PFSK-1 (cell line): ENCODE measurements around the gene TP53I3.

Experiments
- FOXP2 ChIP-seq: optimal IDR thresholded peaks from 2 replicates; pipeline ENCODE3; 2011; ENCODE audit warnings: borderline replicate concordance, control low read depth, inconsistent platforms; ENCODE audit not compliant: insufficient read depth; ENCODE audit errors: extremely low read length, extremely low read depth
- POLR2AphosphoS5 ChIP-seq: IDR thresholded peaks from 2 replicates; pipeline ENCODE4 v1.6.1; 2012; ENCODE audit warnings: low read depth, mild to moderate bottlenecking, control low read depth, low read length, moderate library complexity
- SIN3A ChIP-seq: IDR thresholded peaks from 2 replicates; pipeline ENCODE4 v1.6.1; 2012; ENCODE audit warnings: mild to moderate bottlenecking, low read length, moderate library complexity, borderline replicate concordance; ENCODE audit not compliant: insufficient read depth
- TAF1 ChIP-seq: IDR thresholded peaks from 2 replicates; pipeline ENCODE4 v1.6.1; 2012; ENCODE audit warnings: low read length, control low read depth, borderline replicate concordance; ENCODE audit not compliant: insufficient read depth
- TF ChIP-seq, protein P1 (sequence below), 2 experiments: IDR thresholded peaks; 2 replicates each; pipeline versions ENCODE4 v1.6.1 to v1.8.0; 2011 to 2012; ENCODE audit warnings: low read depth in 2 of 2, low read length in 2 of 2, control low read depth in 1 of 2, inconsistent platforms in 1 of 2, mild to moderate bottlenecking in 1 of 2, moderate library complexity in 1 of 2; ENCODE audit not compliant: insufficient read depth in 1 of 2

The TP53I3 gene

DNA sequence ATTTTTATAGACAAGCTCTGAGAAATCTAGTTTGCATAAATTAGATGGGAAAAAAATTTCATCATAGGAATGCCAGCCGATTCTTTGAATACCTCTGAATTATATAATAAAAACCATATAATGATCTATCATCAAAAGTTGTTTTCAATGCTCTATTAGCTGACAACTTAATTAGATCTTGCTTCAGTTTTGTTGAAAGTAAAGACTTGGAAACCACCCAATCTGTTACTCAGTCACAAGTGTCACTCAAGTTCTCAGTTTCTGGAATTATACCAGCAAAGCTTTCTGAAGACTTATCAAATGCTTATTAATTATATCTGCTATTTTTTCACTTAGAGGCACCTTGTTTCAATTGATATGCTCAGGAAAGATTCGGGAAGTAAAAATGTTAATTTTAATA, 17.4 kb upstream of the TP53I3 start:
- no peak for TF ChIP-seq SIN3A
- no peak for TF ChIP-seq FOXP2
- TF ChIP-seq, protein P1, sequence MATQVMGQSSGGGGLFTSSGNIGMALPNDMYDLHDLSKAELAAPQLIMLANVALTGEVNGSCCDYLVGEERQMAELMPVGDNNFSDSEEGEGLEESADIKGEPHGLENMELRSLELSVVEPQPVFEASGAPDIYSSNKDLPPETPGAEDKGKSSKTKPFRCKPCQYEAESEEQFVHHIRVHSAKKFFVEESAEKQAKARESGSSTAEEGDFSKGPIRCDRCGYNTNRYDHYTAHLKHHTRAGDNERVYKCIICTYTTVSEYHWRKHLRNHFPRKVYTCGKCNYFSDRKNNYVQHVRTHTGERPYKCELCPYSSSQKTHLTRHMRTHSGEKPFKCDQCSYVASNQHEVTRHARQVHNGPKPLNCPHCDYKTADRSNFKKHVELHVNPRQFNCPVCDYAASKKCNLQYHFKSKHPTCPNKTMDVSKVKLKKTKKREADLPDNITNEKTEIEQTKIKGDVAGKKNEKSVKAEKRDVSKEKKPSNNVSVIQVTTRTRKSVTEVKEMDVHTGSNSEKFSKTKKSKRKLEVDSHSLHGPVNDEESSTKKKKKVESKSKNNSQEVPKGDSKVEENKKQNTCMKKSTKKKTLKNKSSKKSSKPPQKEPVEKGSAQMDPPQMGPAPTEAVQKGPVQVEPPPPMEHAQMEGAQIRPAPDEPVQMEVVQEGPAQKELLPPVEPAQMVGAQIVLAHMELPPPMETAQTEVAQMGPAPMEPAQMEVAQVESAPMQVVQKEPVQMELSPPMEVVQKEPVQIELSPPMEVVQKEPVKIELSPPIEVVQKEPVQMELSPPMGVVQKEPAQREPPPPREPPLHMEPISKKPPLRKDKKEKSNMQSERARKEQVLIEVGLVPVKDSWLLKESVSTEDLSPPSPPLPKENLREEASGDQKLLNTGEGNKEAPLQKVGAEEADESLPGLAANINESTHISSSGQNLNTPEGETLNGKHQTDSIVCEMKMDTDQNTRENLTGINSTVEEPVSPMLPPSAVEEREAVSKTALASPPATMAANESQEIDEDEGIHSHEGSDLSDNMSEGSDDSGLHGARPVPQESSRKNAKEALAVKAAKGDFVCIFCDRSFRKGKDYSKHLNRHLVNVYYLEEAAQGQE (IDR thresholded peaks at IDR 0.05; ENCODE audit: insufficient read depth in 1 of 2, low read depth in 2 of 2, low read length in 2 of 2) = no peak
- TF ChIP-seq POLR2AphosphoS5 = no peak
- no peak for TF ChIP-seq TAF1

DNA sequence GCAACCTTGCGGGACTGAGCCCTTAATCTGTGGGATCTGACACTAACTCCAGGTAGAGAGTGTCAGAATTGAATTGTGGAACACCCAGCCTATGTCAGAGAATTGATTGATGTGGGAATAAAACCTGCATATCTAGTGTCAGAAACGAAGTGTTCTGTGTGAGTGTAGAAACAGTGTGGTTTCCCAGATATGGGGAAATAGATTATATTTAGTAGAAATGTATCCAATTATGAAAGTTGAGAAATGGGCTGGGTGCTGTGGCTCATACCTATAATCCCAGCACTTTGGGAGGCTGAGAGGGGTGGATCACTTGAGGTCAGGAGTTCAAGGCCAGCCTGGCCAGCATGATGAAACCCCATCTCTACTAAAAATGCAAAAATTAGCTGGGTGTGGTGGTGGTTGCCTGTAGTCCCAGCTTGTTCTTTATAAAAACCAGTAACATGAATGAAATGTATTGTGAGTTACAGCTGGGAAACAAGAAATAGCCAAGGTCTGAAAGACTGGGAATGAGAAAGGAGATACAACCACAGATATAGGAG, 4.3 kb upstream of the TP53I3 start:
- TF ChIP-seq POLR2AphosphoS5 = no peak
- no peak for TF ChIP-seq FOXP2
- no peak for TF ChIP-seq SIN3A
- TF ChIP-seq, protein P1 (IDR thresholded peaks at IDR 0.05; ENCODE audit: insufficient read depth in 1 of 2, low read depth in 2 of 2, low read length in 2 of 2) = no peak
- no peak for TF ChIP-seq TAF1

DNA sequence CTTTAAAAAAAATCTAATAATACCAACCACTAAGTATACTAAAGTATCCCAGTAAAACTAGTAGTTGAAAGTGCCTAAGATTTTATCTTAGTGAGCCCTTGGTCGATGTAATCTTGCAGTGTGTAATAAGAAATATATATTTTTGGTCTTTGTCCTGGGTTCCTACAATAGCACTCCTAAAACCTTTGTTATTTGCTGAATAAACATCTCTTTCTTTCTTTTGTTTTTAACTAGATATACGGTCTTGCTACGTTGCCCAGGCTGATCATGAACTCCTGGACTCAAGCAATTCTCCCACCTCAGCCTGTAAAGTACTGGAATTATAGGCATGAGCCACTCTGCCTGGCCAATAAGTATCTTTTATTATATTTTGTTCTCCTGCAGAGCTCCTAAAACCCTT, 2.4 kb upstream of the TP53I3 start:
- no peak for TF ChIP-seq TAF1
- no peak for TF ChIP-seq POLR2AphosphoS5
- TF ChIP-seq, protein P1 (IDR thresholded peaks at IDR 0.05; ENCODE audit: insufficient read depth in 1 of 2, low read depth in 2 of 2, low read length in 2 of 2) = no peak

DNA sequence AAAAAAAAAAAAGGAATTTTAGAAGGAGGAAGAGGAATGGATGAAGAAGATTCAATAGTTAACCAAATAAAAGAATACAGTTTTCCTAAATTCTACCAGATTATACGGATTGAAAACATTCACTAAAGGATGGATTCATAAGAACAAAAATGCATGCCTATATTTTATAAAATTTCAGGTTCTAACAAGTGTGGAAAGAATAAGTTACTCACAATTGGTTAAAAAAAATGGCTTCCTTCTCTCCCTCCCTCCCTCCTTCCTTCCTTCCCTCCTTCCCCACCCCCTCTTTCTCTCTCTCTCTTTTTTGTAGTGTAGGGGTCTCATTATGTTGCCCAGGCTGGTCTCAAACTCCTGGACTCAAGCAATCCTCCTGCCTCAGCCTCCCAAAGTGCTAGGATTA, 1.6 kb upstream of the TP53I3 start:
- no peak for TF ChIP-seq SIN3A
- no peak for TF ChIP-seq FOXP2
- TF ChIP-seq, protein P1 (IDR thresholded peaks at IDR 0.05; ENCODE audit: insufficient read depth in 1 of 2, low read depth in 2 of 2, low read length in 2 of 2) = no peak
- TF ChIP-seq POLR2AphosphoS5 = no peak
- no peak for TF ChIP-seq TAF1

DNA sequence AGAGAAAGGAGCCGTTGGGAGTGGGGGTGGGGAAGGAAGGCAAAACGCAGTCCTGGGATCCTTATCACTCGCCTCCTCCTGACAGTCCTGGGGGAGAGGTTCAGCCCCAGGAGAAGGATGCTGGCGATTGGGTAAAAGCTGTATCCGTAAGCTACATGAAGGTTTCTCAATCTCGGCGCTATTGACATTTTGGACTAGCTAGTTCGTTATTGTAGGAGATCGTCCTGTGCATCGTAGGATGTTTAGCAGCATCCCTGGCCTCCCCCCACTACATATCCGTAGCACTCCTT, 511 bp upstream of the TP53I3 start:
- TF ChIP-seq POLR2AphosphoS5 (no peak), FOXP2 (no peak), SIN3A (no peak), TAF1 (no peak)
- TF ChIP-seq, protein P1 (IDR thresholded peaks at IDR 0.05; ENCODE audit: insufficient read depth in 1 of 2, low read depth in 2 of 2, low read length in 2 of 2) = no peak
